IgD-negative memory B cell (primary cell): ENCODE results near the gene PER3. TPM values are rescaled to one million over a fixed set of nuclear protein-coding genes. Genes with fewer than 3 reads are reported as not detected.

Source experiments
- H3K27ac Mint-ChIP-seq, 3 donors: one replicate each; pipeline ENCODE4 v1.8.0; 2020 to 2022; ENCODE audit warnings: mild to moderate bottlenecking in 3 of 3, mixed read lengths in 3 of 3, moderate library complexity in 1 of 3
- H3K27me3 Mint-ChIP-seq: one replicate; pipeline ENCODE4 v1.8.0; 2021; ENCODE audit warnings: mixed read lengths
- H3K36me3 Mint-ChIP-seq: one replicate; pipeline ENCODE4 v1.8.0; 2020; ENCODE audit warnings: mild to moderate bottlenecking, mixed read lengths
- H3K4me1 Mint-ChIP-seq, 3 donors: one replicate each; pipeline ENCODE4 v1.8.0; 2020 to 2022; ENCODE audit warnings: mixed read lengths in 3 of 3, mild to moderate bottlenecking in 1 of 3
- H3K4me3 Mint-ChIP-seq, 4 donors: one replicate each; pipeline ENCODE4 v1.8.0; 2020 to 2022; ENCODE audit warnings: mild to moderate bottlenecking in 4 of 4, mixed read lengths in 4 of 4, moderate library complexity in 3 of 4
- H3K9me3 Mint-ChIP-seq, 3 donors: one replicate each; pipeline ENCODE4 v1.8.0; 2020 to 2021; ENCODE audit warnings: mixed read lengths in 3 of 3, mild to moderate bottlenecking in 1 of 3
- polyA plus RNA-seq: library from polyadenylated mRNA; unstranded; fragments of 300-500 nt; fragmentation: Illumina TruSeq; gene quantifications from one replicate; pipeline ENCODE4 v1.2.3, GENCODE V29; 2021

Gene PER3
- polyA plus RNA-seq, 1 donor from 2014 or later = 1.4 TPM

GRCh38 chr1:7888248-7889081 is 104.4 kb downstream of the PER3 start:
- H3K4me3 Mint-ChIP-seq = no peak overlapping the region
- H3K36me3 Mint-ChIP-seq = peaks cover 4% of the 10 kb centered on the region
- no peak overlapping the region for H3K27ac Mint-ChIP-seq
- H3K4me1 Mint-ChIP-seq = peaks cover 0 to 1% (median 0%) of the 10 kb centered on the region in 3 donors
- peaks cover 19% of the 10 kb centered on the region for H3K27me3 Mint-ChIP-seq
- peaks cover 2 to 6% (median 4%) of the 10 kb centered on the region in 3 donors for H3K9me3 Mint-ChIP-seq

- H3K4me3 Mint-ChIP-seq = no peak overlapping the region
- H3K36me3 Mint-ChIP-seq = no peaks in the 10 kb centered on the region
- H3K9me3 Mint-ChIP-seq = peaks cover 0 to 4% (median 4%) of the 10 kb centered on the region in 3 donors
- peaks cover 18% of the 10 kb centered on the region for H3K27me3 Mint-ChIP-seq
- H3K27ac Mint-ChIP-seq = peak overlapping the region in 1 of 3 donors; percentile 82
- H3K4me1 Mint-ChIP-seq = peaks cover 0 to 1% (median 0%) of the 10 kb centered on the region in 3 donors
Measured at GRCh38 chr1:7890853-7891252, 106.8 kb downstream of the PER3 start.

GRCh38 chr1:7891804-7892203 is 107.7 kb downstream of the PER3 start:
- Mint-ChIP-seq H3K9me3 (peaks cover 0 to 4% (median 4%) of the 10 kb centered on the region in 3 donors), H3K4me3 (no peak overlapping the region), H3K27ac (no peak overlapping the region), H3K36me3 (no peaks in the 10 kb centered on the region), H3K27me3 (peaks cover 13% of the 10 kb centered on the region), H3K4me1 (no peaks in the 10 kb centered on the region)

DNA sequence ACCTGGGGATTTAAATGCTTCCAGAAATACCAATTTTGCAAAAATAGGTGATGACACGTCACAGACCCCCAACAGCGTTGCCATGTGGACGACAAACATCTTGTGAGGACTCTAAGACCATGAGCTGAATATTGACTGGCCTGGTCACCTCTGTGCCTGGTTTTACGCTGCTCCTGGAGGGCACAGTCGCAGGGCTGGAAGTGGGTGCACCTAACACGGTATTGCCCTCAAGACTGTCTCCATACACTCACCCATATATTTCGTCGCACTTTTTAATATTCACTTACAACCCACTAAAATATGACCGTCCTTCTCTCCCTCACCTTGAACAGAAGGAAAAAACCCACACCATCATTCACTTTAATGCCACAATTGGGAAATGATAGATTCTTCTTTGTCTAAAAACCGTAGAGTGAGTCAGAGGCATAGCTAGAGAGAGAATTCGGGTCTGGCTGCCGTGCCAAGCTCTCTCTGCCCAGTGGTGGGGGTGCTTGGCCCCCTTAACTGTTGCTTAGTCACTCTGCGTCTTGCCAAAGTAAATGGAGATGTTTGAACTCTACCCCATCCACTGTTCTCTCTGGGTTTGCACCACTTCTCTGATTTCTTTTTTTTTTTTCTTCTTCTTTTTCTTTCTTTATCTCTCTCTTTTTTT is 109.6 kb downstream of the PER3 start:
- H3K4me1 Mint-ChIP-seq = no peaks in the 10 kb centered on the region
- H3K4me3 Mint-ChIP-seq = no peak overlapping the region
- peaks cover 3% of the 10 kb centered on the region for H3K27me3 Mint-ChIP-seq
- H3K36me3 Mint-ChIP-seq = no peaks in the 10 kb centered on the region
- peaks cover 0 to 4% (median 4%) of the 10 kb centered on the region in 3 donors for H3K9me3 Mint-ChIP-seq
- H3K27ac Mint-ChIP-seq = no peak overlapping the region

Other genes starting within 250 kb of the PER3 start
- gene VAMP3, start 13.0 kb upstream of the PER3 start, polyA plus RNA-seq = 29.3 TPM
- gene UTS2, start 68.8 kb downstream of the PER3 start, polyA plus RNA-seq = not detected
- gene TNFRSF9, start 156.5 kb downstream of the PER3 start, polyA plus RNA-seq = not detected
- 304 TPM for gene PARK7, start 177.4 kb downstream of the PER3 start, polyA plus RNA-seq
- gene ERRFI1, start 242.0 kb downstream of the PER3 start, polyA plus RNA-seq = 0.63 TPM